ENCODE measurements around the gene CAPZB. TPM values are rescaled to one million over a fixed set of nuclear protein-coding genes. Genes with fewer than 3 reads are reported as not detected.

The CAPZB gene
- polyA plus RNA-seq, 1 of the 3 experiments (the other 2 are of a cell fraction) = 122 TPM

DNA sequence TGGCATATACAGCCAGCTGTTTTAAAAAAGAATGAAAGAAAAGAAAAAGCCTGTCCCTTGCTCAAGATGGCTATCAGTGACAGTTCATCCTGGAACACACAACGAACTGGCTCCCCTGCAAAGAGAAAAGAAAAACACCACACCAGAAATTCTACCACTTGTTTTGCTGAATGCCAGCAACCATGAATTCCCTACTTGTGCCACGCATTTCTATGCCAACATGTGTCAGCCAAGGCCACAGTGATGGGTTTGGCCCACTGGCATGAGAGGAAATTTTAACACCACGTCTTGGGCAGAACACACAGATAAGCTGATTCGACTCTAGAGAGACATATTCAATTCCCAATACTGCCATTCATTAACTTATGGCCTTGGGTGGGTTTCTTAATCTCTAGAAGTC is 64.0 kb downstream of the CAPZB start:
- Histone ChIP-seq H3K4me2 (no peak overlapping the region), H3K27me3 (ENCODE audit: insufficient read depth) (no peaks in the 10 kb centered on the region), H3K4me1 (ENCODE audit: control insufficient read depth in 1 of 2, insufficient read depth in 2 of 2, low read depth in 1 of 2, low read length in 1 of 2) (peaks cover 10 to 36% of the 10 kb centered on the region in 2 experiments; a peak in 2 of 4 replicates), H3K9ac (no peak overlapping the region), H3K4me3 (ENCODE audit: low read depth in 2 of 2, low read length in 1 of 2) (no peak overlapping the region), H3K79me2 (ENCODE audit: insufficient read depth) (peaks cover 99% of the 10 kb centered on the region), H4K20me1 (ENCODE audit: insufficient read depth) (peaks cover 97% of the 10 kb centered on the region), H3K36me3 (replicated peaks in 1 of 2; ENCODE audit: control insufficient read depth in 1 of 2, insufficient read depth in 2 of 2, low read length in 1 of 2) (peaks cover 18 to 22% of the 10 kb centered on the region in 2 experiments), H3F3A (replicated peaks; ENCODE audit: insufficient read depth) (no peaks in the 10 kb centered on the region), H2AFZ (ENCODE audit: low read depth) (no peak overlapping the region), H3K9me3 (no peaks in the 10 kb centered on the region), H3K9me2 (no peaks in the 10 kb centered on the region), H3K27ac (ENCODE audit: low read depth in 2 of 2, low read length in 1 of 2) (peak overlapping the region in 1 of 2 experiments; percentile 40; a peak in 1 of 4 replicates)
- CTCF ChIA-PET = interaction anchor here (1.2 to 2.4 kb wide), 6 partner anchors 9 to 233 kb away, joined by 5 to 7 read pairs (median 6); no protein-coding TSS in a partner anchor
- WGBS (ENCODE audit: low lambda C conversion rate) = 80% methylated on average over 4 of the region's 4 CpGs
- no peak for TF ChIP-seq YY1 (IDR thresholded peaks at IDR 0.05; ENCODE audit: low read depth)
- no peak for TF ChIP-seq FOXM1 (IDR thresholded peaks at IDR 0.05; ENCODE audit: low read depth)
- TF ChIP-seq TEAD4 (IDR thresholded peaks at IDR 0.05; ENCODE audit: borderline replicate concordance, insufficient read depth) = no peak
- TF ChIP-seq TAF1 (IDR thresholded peaks at IDR 0.05; ENCODE audit: borderline replicate concordance, low read depth, low read length) = no peak
- no peak for TF ChIP-seq GATA2 (CRISPR knock-in tag; IDR thresholded peaks at IDR 0.05)
- TF ChIP-seq, protein P1, sequence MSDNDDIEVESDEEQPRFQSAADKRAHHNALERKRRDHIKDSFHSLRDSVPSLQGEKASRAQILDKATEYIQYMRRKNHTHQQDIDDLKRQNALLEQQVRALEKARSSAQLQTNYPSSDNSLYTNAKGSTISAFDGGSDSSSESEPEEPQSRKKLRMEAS (IDR thresholded peaks at IDR 0.05; ENCODE audit: low read depth) = no peak
- no peak for TF ChIP-seq POLR2AphosphoS5 (IDR thresholded peaks at IDR 0.05; ENCODE audit: low read depth, low read length)
- TF ChIP-seq JUND (IDR thresholded peaks at IDR 0.05) = no peak
- TF ChIP-seq, protein P2, sequence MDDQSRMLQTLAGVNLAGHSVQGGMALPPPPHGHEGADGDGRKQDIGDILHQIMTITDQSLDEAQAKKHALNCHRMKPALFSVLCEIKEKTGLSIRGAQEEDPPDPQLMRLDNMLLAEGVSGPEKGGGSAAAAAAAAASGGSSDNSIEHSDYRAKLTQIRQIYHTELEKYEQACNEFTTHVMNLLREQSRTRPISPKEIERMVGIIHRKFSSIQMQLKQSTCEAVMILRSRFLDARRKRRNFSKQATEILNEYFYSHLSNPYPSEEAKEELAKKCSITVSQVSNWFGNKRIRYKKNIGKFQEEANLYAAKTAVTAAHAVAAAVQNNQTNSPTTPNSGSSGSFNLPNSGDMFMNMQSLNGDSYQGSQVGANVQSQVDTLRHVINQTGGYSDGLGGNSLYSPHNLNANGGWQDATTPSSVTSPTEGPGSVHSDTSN (IDR thresholded peaks at IDR 0.05) = no peak
- TF ChIP-seq ELF1 (IDR thresholded peaks at IDR 0.05) = no peak
- TF ChIP-seq TCF12 (IDR thresholded peaks at IDR 0.05) = no peak
- TF ChIP-seq RXRA (IDR thresholded peaks at IDR 0.05; ENCODE audit: borderline replicate concordance, low read depth) = no peak
- POLR2A ChIA-PET = no interaction called here
- DNase-seq = no peak

DNA sequence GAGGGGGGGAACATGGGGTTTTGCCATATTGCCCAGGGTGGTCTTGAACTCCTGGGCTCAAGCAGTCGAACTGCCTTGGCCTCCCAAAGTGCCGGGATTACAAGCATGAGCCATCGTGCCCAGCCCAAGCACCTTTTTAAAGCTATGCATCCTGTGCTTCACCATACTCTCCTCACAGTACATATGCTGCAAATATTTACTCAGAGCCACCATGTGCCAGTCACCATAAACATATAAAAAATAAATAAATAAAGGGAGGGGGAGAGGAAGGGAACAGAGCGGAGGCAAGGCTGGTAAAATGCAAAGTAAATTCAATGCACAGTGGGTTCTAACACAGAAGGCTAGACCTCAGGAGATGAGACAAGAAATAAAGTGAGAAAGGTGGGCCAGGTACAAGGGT is 64.7 kb downstream of the CAPZB start:
- TF ChIP-seq YY1 (IDR thresholded peaks at IDR 0.05; ENCODE audit: low read depth) = no peak
- TF ChIP-seq FOXJ3 (CRISPR knock-in tag; IDR thresholded peaks at IDR 0.05) = no peak
- Histone ChIP-seq H3K79me2 (ENCODE audit: insufficient read depth) (peaks cover 99% of the 10 kb centered on the region), H3K4me2 (no peak overlapping the region), H3K9me3 (no peaks in the 10 kb centered on the region), H3K9ac (no peak overlapping the region), H2AFZ (ENCODE audit: low read depth) (no peak overlapping the region), H3K27me3 (ENCODE audit: insufficient read depth) (no peaks in the 10 kb centered on the region), H4K20me1 (ENCODE audit: insufficient read depth) (peaks cover 97% of the 10 kb centered on the region), H3K9me2 (no peaks in the 10 kb centered on the region), H3K4me1 (ENCODE audit: control insufficient read depth in 1 of 2, insufficient read depth in 2 of 2, low read depth in 1 of 2, low read length in 1 of 2) (peaks cover 10 to 30% of the 10 kb centered on the region in 2 experiments; a peak in 2 of 4 replicates), H3F3A (replicated peaks; ENCODE audit: insufficient read depth) (no peaks in the 10 kb centered on the region), H3K36me3 (replicated peaks in 1 of 2; ENCODE audit: control insufficient read depth in 1 of 2, insufficient read depth in 2 of 2, low read length in 1 of 2) (peaks cover 18 to 22% of the 10 kb centered on the region in 2 experiments), H3K27ac (ENCODE audit: low read depth in 2 of 2, low read length in 1 of 2) (no peak overlapping the region), H3K4me3 (ENCODE audit: low read depth in 2 of 2, low read length in 1 of 2) (no peak overlapping the region)
- no peak for DNase-seq
- WGBS (ENCODE audit: low lambda C conversion rate) = 91% methylated on average over 4 of the region's 4 CpGs
- ChIA-PET CTCF (interaction anchor here (0.7 to 2.4 kb wide), 7 partner anchors 8 to 233 kb away, joined by 3 to 7 read pairs (median 6); no protein-coding TSS in a partner anchor), POLR2A (no interaction called here)

Measured in SK-N-SH (cell line).